H1 (cell line): ENCODE measurements around the gene C1QTNF4. TPM values are rescaled to one million over a fixed set of nuclear protein-coding genes. Genes with fewer than 3 reads are reported as not detected.

Source experiments
- CTCF ChIA-PET: fragments of 300-600 bp; sonication (Branson Sonifier 250); formaldehyde crosslinking; loops from one replicate; lab custom pipeline; 2021; ENCODE audit not compliant: partially characterized antibody; lab: Charles Lee
- POLR2A ChIA-PET: fragments of 300-600 bp; sonication (Branson Sonifier 250); formaldehyde crosslinking; loops from one replicate; lab custom pipeline; 2021; ENCODE audit warnings: inconsistent platforms; ENCODE audit not compliant: partially characterized antibody; lab: Charles Lee
- DNase-seq, 2 experiments: peaks; one replicate each; pipeline versions ENCODE4 v3.0.0 to v3.0.0-alpha.2; 2010 to 2022; ENCODE audit warnings: low spot score in 2 of 2, low read depth in 1 of 2, mixed read lengths in 1 of 2
- FAIRE-seq: peaks from 2 replicates; lab custom pipeline; 2011; peaks lifted over from hg19 to GRCh38; lab: Jason Lieb, UNC
- H2AFZ ChIP-seq: 2 replicates; pipeline ENCODE4 v1.8.1; 2012; ENCODE audit warnings: low read length, inconsistent platforms
- H2AK5ac ChIP-seq: 2 replicates; pipeline ENCODE4 v1.6.1; 2013; ENCODE audit warnings: low read depth, low read length
- H2BK120ac ChIP-seq: replicated peaks from 2 replicates; pipeline ENCODE3; 2013; ENCODE audit warnings: low read depth, low read length, inconsistent platforms
- H2BK12ac ChIP-seq: 2 replicates; pipeline ENCODE4 v1.6.1; 2013; ENCODE audit warnings: low read depth, low read length
- H2BK15ac ChIP-seq: 2 replicates; pipeline ENCODE4 v1.6.1; 2013; ENCODE audit warnings: low read length
- H2BK20ac ChIP-seq: 2 replicates; pipeline ENCODE4 v1.6.1; 2013; ENCODE audit warnings: low read length
- H2BK5ac ChIP-seq: 2 replicates; pipeline ENCODE4 v1.6.1; 2013; ENCODE audit warnings: low read depth, low read length
- H3K14ac ChIP-seq: 2 replicates; pipeline ENCODE4 v1.6.1; 2013; ENCODE audit warnings: inconsistent platforms; ENCODE audit not compliant: insufficient read length
- H3K18ac ChIP-seq: 2 replicates; pipeline ENCODE4 v1.6.1; 2013; ENCODE audit warnings: low read length; ENCODE audit errors: extremely low read depth
- H3K23ac ChIP-seq: 2 replicates; pipeline ENCODE4 v1.6.1; 2013; ENCODE audit warnings: inconsistent platforms; ENCODE audit not compliant: insufficient read length
- H3K23me2 ChIP-seq: 2 replicates; pipeline ENCODE4 v1.6.1; 2013; ENCODE audit warnings: low read depth, low read length
- H3K27ac ChIP-seq: 2 replicates; pipeline ENCODE4 v1.6.1; 2011; ENCODE audit warnings: low read depth, low read length, inconsistent platforms
- H3K27me3 ChIP-seq, 4 experiments: replicated peaks in 1 of 4; 1 replicate in 1 of 4; 2 replicates in 3 of 4; pipeline versions ENCODE4 v1.6.1 to v1.8.1; 2011 to 2013; ENCODE audit warnings: low read length in 3 of 4, mild to moderate bottlenecking in 3 of 4, inconsistent platforms in 2 of 4, mixed read lengths in 2 of 4, moderate library complexity in 1 of 4; ENCODE audit not compliant: control insufficient read depth in 3 of 4, insufficient read depth in 3 of 4; ENCODE audit errors: extremely low read depth in 1 of 4
- H3K36me3 ChIP-seq, 4 experiments: 2 replicates each; pipeline versions ENCODE4 v1.6.1 to v1.8.1; 2011 to 2013; ENCODE audit warnings: mild to moderate bottlenecking in 4 of 4, low read length in 3 of 4, moderate library complexity in 2 of 4, control low read depth in 1 of 4, inconsistent platforms in 1 of 4; ENCODE audit not compliant: insufficient read depth in 4 of 4, control insufficient read depth in 2 of 4
- H3K4ac ChIP-seq: replicated peaks from 2 replicates; pipeline ENCODE3; 2013; ENCODE audit warnings: low read length, low read depth, mixed read lengths, inconsistent platforms; ENCODE audit not compliant: insufficient read length
- H3K4me1 ChIP-seq, 4 experiments: replicated peaks in 1 of 4; 1 replicate in 1 of 4; 2 replicates in 3 of 4; pipeline versions ENCODE4 v1.6.1 to v1.8.1; 2011 to 2013; ENCODE audit warnings: low read length in 3 of 4, inconsistent platforms in 2 of 4, mixed read lengths in 1 of 4; ENCODE audit not compliant: insufficient read depth in 4 of 4, control insufficient read depth in 3 of 4
- H3K4me2 ChIP-seq, 2 experiments: 2 replicates each; pipeline versions ENCODE4 v1.6.1 to v1.8.1; 2011 to 2013; ENCODE audit warnings: low read depth in 2 of 2, low read length in 2 of 2, control low read depth in 1 of 2, inconsistent platforms in 1 of 2, mild to moderate bottlenecking in 1 of 2; ENCODE audit not compliant: insufficient read depth in 1 of 2
- H3K4me3 ChIP-seq, 4 experiments: fragments of 200-600, 300-600 bp in 1 of 4; sonication (generic), shearing (Covaris generic), sonication (Bioruptor Twin) in 1 of 4; 2 replicates each; pipeline versions ENCODE4 v1.5.1 to v1.8.1; 2011 to 2016; ENCODE audit warnings: low read length in 4 of 4, low read depth in 3 of 4, control low read depth in 2 of 4, inconsistent platforms in 2 of 4, mild to moderate bottlenecking in 2 of 4, mixed read lengths in 1 of 4, moderate library complexity in 1 of 4; ENCODE audit not compliant: insufficient read depth in 2 of 4; ENCODE audit errors: extremely low read depth in 1 of 4
- H3K56ac ChIP-seq: replicated peaks from 2 replicates; pipeline ENCODE3; 2013; ENCODE audit warnings: low read depth, mild to moderate bottlenecking, mixed read lengths, low read length, inconsistent platforms; ENCODE audit not compliant: insufficient read length
- H3K79me1 ChIP-seq: 2 replicates; pipeline ENCODE4 v1.6.1; 2013; ENCODE audit warnings: low read depth, low read length, control low read depth
- H3K79me2 ChIP-seq, 2 experiments: 2 replicates each; pipeline versions ENCODE4 v1.6.1 to v1.8.1; 2012 to 2013; ENCODE audit warnings: low read length in 2 of 2, mild to moderate bottlenecking in 2 of 2, inconsistent platforms in 1 of 2; ENCODE audit not compliant: insufficient read depth in 2 of 2, control insufficient read depth in 1 of 2
- H3K9ac ChIP-seq, 4 experiments: replicated peaks in 1 of 4; 1 replicate in 1 of 4; 2 replicates in 3 of 4; pipeline versions ENCODE4 v1.6.1 to v1.8.1; 2011 to 2013; ENCODE audit warnings: low read depth in 3 of 4, low read length in 3 of 4, control low read depth in 2 of 4, mild to moderate bottlenecking in 2 of 4, moderate library complexity in 2 of 4, inconsistent platforms in 1 of 4; ENCODE audit errors: extremely low read depth in 1 of 4
- H3K9me3 ChIP-seq, 2 experiments: 2 replicates each; pipeline versions ENCODE4 v1.6.1 to v1.8.1; 2012 to 2013; ENCODE audit warnings: mild to moderate bottlenecking in 2 of 2, moderate library complexity in 2 of 2, control low read depth in 1 of 2, inconsistent platforms in 1 of 2, low read depth in 1 of 2, low read length in 1 of 2, mixed read lengths in 1 of 2; ENCODE audit not compliant: insufficient read depth in 2 of 2
- H4K20me1 ChIP-seq, 2 experiments: replicated peaks in 1 of 2; 2 replicates each; pipeline versions ENCODE3 to v1.8.1; 2011 to 2013; ENCODE audit warnings: inconsistent platforms in 2 of 2, low read length in 2 of 2, mild to moderate bottlenecking in 1 of 2; ENCODE audit not compliant: insufficient read depth in 2 of 2, control insufficient read depth in 1 of 2
- H4K5ac ChIP-seq: 2 replicates; pipeline ENCODE4 v1.6.1; 2013; ENCODE audit warnings: low read length, low read depth, mixed read lengths, inconsistent platforms; ENCODE audit not compliant: insufficient read length
- H4K8ac ChIP-seq: 2 replicates; pipeline ENCODE4 v1.8.0; 2013; ENCODE audit warnings: mild to moderate bottlenecking, moderate library complexity, low read length, inconsistent platforms; ENCODE audit not compliant: insufficient read depth; ENCODE audit errors: extremely low read depth
- H4K91ac ChIP-seq: replicated peaks from 2 replicates; pipeline ENCODE3; 2013; ENCODE audit warnings: low read length, mixed read lengths, inconsistent platforms; ENCODE audit not compliant: insufficient read length
- ASH2L ChIP-seq: fragments of 200-600, 300-600 bp; sonication (generic); IDR thresholded peaks from one replicate; pipeline ENCODE4 v1.7.1; 2017; ENCODE audit warnings: low read length
- TEAD4 ChIP-seq: IDR thresholded peaks from 2 replicates; pipeline ENCODE4 v1.6.1; 2012; ENCODE audit warnings: low read depth, low read length, inconsistent platforms, mixed read lengths
- WGBS, 2 experiments: shearing (Covaris generic) in 1 of 2; methylation state at CpG; one replicate each; pipeline versions ENCODE4 v1.1.6 to v1.1.7; 2013 to 2015; ENCODE audit warnings: low lambda C conversion rate in 2 of 2, mixed read lengths in 2 of 2, inconsistent platforms in 1 of 2, low coverage in 1 of 2, missing lambda C conversion rate in 1 of 2; ENCODE audit not compliant: insufficient replicate concordance in 2 of 2, insufficient coverage in 1 of 2, insufficient read length in 1 of 2; ENCODE audit errors: extremely low coverage in 1 of 2, missing lambda C conversion rate in 1 of 2; 5-methylcytosine and 5-hydroxymethylcytosine counted together
- polyA plus RNA-seq, 7 experiments: library from polyadenylated mRNA; depleted of rRNA in 3 of 7; stranded (reverse) in 5 of 7; unstranded in 2 of 7; fragments of >200 nt in 5 of 7; fragments of 200-250 nt in 2 of 7; gene quantifications; 1 replicate in 5 of 7; 2 replicates in 1 of 7; 4 replicates in 1 of 7; pipeline versions ENCODE4 v1.2.1 to v1.2.3, GENCODE V29; 2011 to 2013; ENCODE audit warnings: missing spikeins in 2 of 7, mixed read lengths in 2 of 7
- total RNA-seq: library from RNA; stranded (reverse); fragmentation: NEBNext Ultra II Directional; extraction: Animal tissue kit (Norgen Biotek cat#: 25700); gene quantifications from 2 replicates; pipeline ENCODE4 v1.2.1, GENCODE V29; 2021

C1QTNF4 gene
- total and polyA plus RNA-seq, 2 of the 8 experiments (the other 6 are each of a cell fraction or from before 2014, with no cell fraction given), result 3.9 to 6.0 TPM

- WGBS, 2 experiments, result 95% methylated on average over 2 of the region's 2 CpGs; no CpG with 5 or more reads in 1 of the 2 experiments
Observed at GRCh38 chr11:47541070-47541469, 53.1 kb downstream of the C1QTNF4 start.

More at GRCh38 chr11:47541070-47541469, 53.1 kb downstream of the C1QTNF4 start:
- Histone ChIP-seq H2BK15ac (no peak overlapping the region), H4K20me1 (peaks cover 32 to 35% of the 10 kb centered on the region in 2 experiments), H3K9me3 (no peaks in the 10 kb centered on the region), H3K27ac (no peak overlapping the region), H2BK5ac (no peak overlapping the region), H3K4me3 (no peak overlapping the region), H3K56ac (no peak overlapping the region), H2BK20ac (no peak overlapping the region), H3K79me2 (peaks cover 62 to 99% of the 10 kb centered on the region in 2 experiments), H3K79me1 (peaks cover 4% of the 10 kb centered on the region), H4K91ac (no peak overlapping the region), H3K4me2 (no peak overlapping the region; a peak in 1 of 4 replicates), H3K4me1 (peaks cover 0 to 10% (median 4%) of the 10 kb centered on the region in 4 experiments; a peak in 5 of 7 replicates), H2AFZ (no peak overlapping the region), H3K23ac (no peak overlapping the region), H2BK12ac (no peak overlapping the region), H3K36me3 (no peaks in the 10 kb centered on the region; a peak in 1 of 8 replicates), H4K5ac (no peak overlapping the region), H3K23me2 (no peaks in the 10 kb centered on the region), H3K14ac (no peak overlapping the region), H3K18ac (no peak overlapping the region), H2BK120ac (no peak overlapping the region), H3K27me3 (no peaks in the 10 kb centered on the region), H3K4ac (no peak overlapping the region), H3K9ac (no peak overlapping the region), H2AK5ac (no peak overlapping the region), H4K8ac (no peak overlapping the region)
- DNase-seq (no peak), FAIRE-seq (no peak)
- TF ChIP-seq ASH2L (no peak), TEAD4 (no peak)
- CTCF ChIA-PET, result interaction anchor here (1.0 to 5.3 kb wide), 4 partner anchors 11 to 101 kb away, joined by 3 to 25 read pairs (median 4); partner anchors contain the start of gene CELF1
- POLR2A ChIA-PET, result interaction anchor here (0.7 to 8.8 kb wide), 4 partner anchors 9 to 40 kb away, joined by 3 to 65 read pairs (median 8); partner anchors contain the start of gene CELF1
